ENCODE results near the gene FSHR. TPM values are rescaled to one million over a fixed set of nuclear protein-coding genes. Genes with fewer than 3 reads are reported as not detected.

The FSHR gene
- total and polyA plus RNA-seq, 2 of the 8 experiments (the other 6 are each of a cell fraction or from before 2014, with no cell fraction given), result not detected

GRCh38 chr2:48984922-48985321 is 169.4 kb downstream of the FSHR start (continued):
- TF ChIP-seq EZH2 (IDR thresholded peaks at IDR 0.05; ENCODE audit: low read depth, low read length, severe bottlenecking) (no peak), EGR1 (IDR thresholded peaks at IDR 0.05; ENCODE audit: borderline replicate concordance, low read depth, low read length) (no peak), NRF1 (IDR thresholded peaks at IDR 0.05; ENCODE audit: low read depth, low read length) (no peak), SP1 (IDR thresholded peaks at IDR 0.05; ENCODE audit: low read depth, low read length) (no peak)
